ENCODE measurements around the gene EML6. TPM values are rescaled to one million over a fixed set of nuclear protein-coding genes. Genes with fewer than 3 reads are reported as not detected.

EML6 gene
- total and polyA plus RNA-seq, 2 of the 13 experiments (the other 11 are each of a cell fraction or from before 2014, with no cell fraction given), result 17.2 to 32.4 TPM

- TF ChIP-seq SP5 (CRISPR knock-in tag; IDR thresholded peaks at IDR 0.05; ENCODE audit: borderline replicate concordance, low read depth) (peak; percentile 73), ZBTB10 (CRISPR knock-in tag; IDR thresholded peaks at IDR 0.05; ENCODE audit: borderline replicate concordance) (peak; percentile 62; the same call in 1 of the 2 replicates), MXD1 (CRISPR knock-in tag; IDR thresholded peaks at IDR 0.05) (peak; percentile 89), RNF2 (conservative IDR thresholded peaks at IDR 0.05; ENCODE audit: low read depth) (no peak; the same call in 1 of the 2 replicates), ZNF746 (CRISPR knock-in tag; IDR thresholded peaks at IDR 0.05) (peak; percentile 77), ZNF136 (CRISPR knock-in tag; IDR thresholded peaks at IDR 0.05; ENCODE audit: low read depth) (peak; percentile 95), ZNF569 (CRISPR knock-in tag; IDR thresholded peaks at IDR 0.05; ENCODE audit: borderline replicate concordance) (no peak), ELF1 (CRISPR knock-in tag; IDR thresholded peaks at IDR 0.05) (peak; percentile 94), CHCHD3 (CRISPR knock-in tag; IDR thresholded peaks at IDR 0.05) (0 out of 2 replicates have a peak, but pooled peaks have one; percentile 65), SIX1 (CRISPR knock-in tag; IDR thresholded peaks at IDR 0.05; ENCODE audit: borderline replicate concordance) (peak; percentile 15; the same call in 1 of the 2 replicates), ASH2L (IDR thresholded peaks at IDR 0.05; ENCODE audit: insufficient read length, low read depth, low read length) (peak; percentile 96), ZNF230 (CRISPR knock-in tag; IDR thresholded peaks at IDR 0.05) (peak; percentile 49; the same call in 1 of the 2 replicates), SP4 (CRISPR knock-in tag; IDR thresholded peaks at IDR 0.05) (peak; percentile 77), CHD4 (IDR thresholded peaks at IDR 0.05; ENCODE audit: borderline replicate concordance, low read length) (no peak)
- TF ChIP-seq, protein P1, sequence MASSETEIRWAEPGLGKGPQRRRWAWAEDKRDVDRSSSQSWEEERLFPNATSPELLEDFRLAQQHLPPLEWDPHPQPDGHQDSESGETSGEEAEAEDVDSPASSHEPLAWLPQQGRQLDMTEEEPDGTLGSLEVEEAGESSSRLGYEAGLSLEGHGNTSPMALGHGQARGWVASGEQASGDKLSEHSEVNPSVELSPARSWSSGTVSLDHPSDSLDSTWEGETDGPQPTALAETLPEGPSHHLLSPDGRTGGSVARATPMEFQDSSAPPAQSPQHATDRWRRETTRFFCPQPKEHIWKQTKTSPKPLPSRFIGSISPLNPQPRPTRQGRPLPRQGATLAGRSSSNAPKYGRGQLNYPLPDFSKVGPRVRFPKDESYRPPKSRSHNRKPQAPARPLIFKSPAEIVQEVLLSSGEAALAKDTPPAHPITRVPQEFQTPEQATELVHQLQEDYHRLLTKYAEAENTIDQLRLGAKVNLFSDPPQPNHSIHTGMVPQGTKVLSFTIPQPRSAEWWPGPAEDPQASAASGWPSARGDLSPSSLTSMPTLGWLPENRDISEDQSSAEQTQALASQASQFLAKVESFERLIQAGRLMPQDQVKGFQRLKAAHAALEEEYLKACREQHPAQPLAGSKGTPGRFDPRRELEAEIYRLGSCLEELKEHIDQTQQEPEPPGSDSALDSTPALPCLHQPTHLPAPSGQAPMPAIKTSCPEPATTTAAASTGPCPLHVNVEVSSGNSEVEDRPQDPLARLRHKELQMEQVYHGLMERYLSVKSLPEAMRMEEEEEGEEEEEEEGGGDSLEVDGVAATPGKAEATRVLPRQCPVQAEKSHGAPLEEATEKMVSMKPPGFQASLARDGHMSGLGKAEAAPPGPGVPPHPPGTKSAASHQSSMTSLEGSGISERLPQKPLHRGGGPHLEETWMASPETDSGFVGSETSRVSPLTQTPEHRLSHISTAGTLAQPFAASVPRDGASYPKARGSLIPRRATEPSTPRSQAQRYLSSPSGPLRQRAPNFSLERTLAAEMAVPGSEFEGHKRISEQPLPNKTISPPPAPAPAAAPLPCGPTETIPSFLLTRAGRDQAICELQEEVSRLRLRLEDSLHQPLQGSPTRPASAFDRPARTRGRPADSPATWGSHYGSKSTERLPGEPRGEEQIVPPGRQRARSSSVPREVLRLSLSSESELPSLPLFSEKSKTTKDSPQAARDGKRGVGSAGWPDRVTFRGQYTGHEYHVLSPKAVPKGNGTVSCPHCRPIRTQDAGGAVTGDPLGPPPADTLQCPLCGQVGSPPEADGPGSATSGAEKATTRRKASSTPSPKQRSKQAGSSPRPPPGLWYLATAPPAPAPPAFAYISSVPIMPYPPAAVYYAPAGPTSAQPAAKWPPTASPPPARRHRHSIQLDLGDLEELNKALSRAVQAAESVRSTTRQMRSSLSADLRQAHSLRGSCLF (CRISPR knock-in tag; IDR thresholded peaks at IDR 0.05; ENCODE audit: borderline replicate concordance), result no peak
- TF ChIP-seq, protein P2, sequence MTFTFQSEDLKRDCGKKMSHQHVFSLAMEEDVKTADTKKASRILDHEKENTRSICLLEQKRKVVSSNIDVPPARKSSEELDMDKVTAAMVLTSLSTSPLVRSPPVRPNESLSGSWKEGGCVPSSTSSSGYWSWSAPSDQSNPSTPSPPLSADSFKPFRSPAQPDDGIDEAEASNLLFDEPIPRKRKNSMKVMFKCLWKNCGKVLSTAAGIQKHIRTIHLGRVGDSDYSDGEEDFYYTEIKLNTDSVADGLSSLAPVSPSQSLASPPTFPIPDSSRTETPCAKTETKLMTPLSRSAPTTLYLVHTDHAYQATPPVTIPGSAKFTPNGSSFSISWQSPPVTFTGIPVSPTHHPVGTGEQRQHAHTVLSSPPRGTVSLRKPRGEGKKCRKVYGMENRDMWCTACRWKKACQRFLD (CRISPR knock-in tag; IDR thresholded peaks at IDR 0.05; ENCODE audit: borderline replicate concordance), result peak; percentile 73; the same call in 1 of the 2 replicates
Measured at GRCh38 chr2:54723131-54723995, at the start of gene EML6 (continued).
